ENCODE data around the gene FSTL5. TPM values are rescaled to one million over a fixed set of nuclear protein-coding genes. Genes with fewer than 3 reads are reported as not detected.
"Not testable (repeated sequence)": the region's sequence is repeated elsewhere in the genome, so short reads cannot be mapped to it uniquely, and the experiment has no call there.

FSTL5 gene
- total RNA-seq, 2 experiments from 2014 or later = not detected

- H3K9me3 Mint-ChIP-seq (ENCODE audit: low read depth) = peaks cover 5% of the 10 kb centered on the region
- H3K27ac Mint-ChIP-seq = no peak overlapping the region
- H3K4me1 Mint-ChIP-seq = no peaks in the 10 kb centered on the region
- no peaks in the 10 kb centered on the region for H3K27me3 Mint-ChIP-seq
- H3K4me3 Mint-ChIP-seq = no peak overlapping the region
- CTCF ChIA-PET = no interaction called here
- no peak for ATAC-seq
- H3K36me3 Mint-ChIP-seq = no peaks in the 10 kb centered on the region
- DNase-seq = no peak
These were observed 24.4 kb downstream of the FSTL5 start for GRCh38 chr4:162139412-162139811.

- no peak for ATAC-seq
- no peak for DNase-seq
- CTCF ChIA-PET = no interaction called here
- H3K27ac Mint-ChIP-seq = no peak overlapping the region
- peaks cover 4% of the 10 kb centered on the region for H3K9me3 Mint-ChIP-seq (ENCODE audit: low read depth)
- no peaks in the 10 kb centered on the region for H3K4me1 Mint-ChIP-seq
- H3K4me3 Mint-ChIP-seq = no peak overlapping the region
- no peaks in the 10 kb centered on the region for H3K36me3 Mint-ChIP-seq
- H3K27me3 Mint-ChIP-seq = no peaks in the 10 kb centered on the region
These were observed 32.5 kb downstream of the FSTL5 start for GRCh38 chr4:162131256-162131655.

GRCh38 chr4:162126729-162127128 lies 37.1 kb downstream of the FSTL5 start:
- ATAC-seq = no peak
- CTCF ChIA-PET = no interaction called here
- H3K27ac Mint-ChIP-seq = no peak overlapping the region
- peaks cover under 1% of the 10 kb centered on the region for H3K9me3 Mint-ChIP-seq (ENCODE audit: low read depth)
- H3K36me3 Mint-ChIP-seq = no peaks in the 10 kb centered on the region
- DNase-seq = no peak
- no peaks in the 10 kb centered on the region for H3K4me1 Mint-ChIP-seq
- no peak overlapping the region for H3K4me3 Mint-ChIP-seq
- H3K27me3 Mint-ChIP-seq = no peaks in the 10 kb centered on the region

- H3K27ac Mint-ChIP-seq = no peak overlapping the region
- CTCF ChIA-PET = no interaction called here
- no peaks in the 10 kb centered on the region for H3K36me3 Mint-ChIP-seq
- no peaks in the 10 kb centered on the region for H3K27me3 Mint-ChIP-seq
- H3K4me1 Mint-ChIP-seq = no peaks in the 10 kb centered on the region
- no peak for DNase-seq
- H3K4me3 Mint-ChIP-seq = no peak overlapping the region
- no peak for ATAC-seq
- H3K9me3 Mint-ChIP-seq (ENCODE audit: low read depth) = peaks cover 9% of the 10 kb centered on the region
These were observed 46.7 kb downstream of the FSTL5 start for GRCh38 chr4:162117051-162117450.

- no peaks in the 10 kb centered on the region for H3K4me1 Mint-ChIP-seq
- H3K9me3 Mint-ChIP-seq (ENCODE audit: low read depth) = peaks cover 6% of the 10 kb centered on the region
- H3K27ac Mint-ChIP-seq = no peak overlapping the region
- CTCF ChIA-PET = no interaction called here
- no peaks in the 10 kb centered on the region for H3K27me3 Mint-ChIP-seq
- no peaks in the 10 kb centered on the region for H3K36me3 Mint-ChIP-seq
- no peak for DNase-seq
- no peak overlapping the region for H3K4me3 Mint-ChIP-seq
- ATAC-seq = no peak
These were observed 47.6 kb downstream of the FSTL5 start for GRCh38 chr4:162116095-162116779.

- peaks cover 6% of the 10 kb centered on the region for H3K9me3 Mint-ChIP-seq (ENCODE audit: low read depth)
- CTCF ChIA-PET = no interaction called here
- H3K4me3 Mint-ChIP-seq = no peak overlapping the region
- H3K4me1 Mint-ChIP-seq = no peaks in the 10 kb centered on the region
- no peak overlapping the region for H3K27ac Mint-ChIP-seq
- H3K36me3 Mint-ChIP-seq = no peaks in the 10 kb centered on the region
- DNase-seq = no peak
- H3K27me3 Mint-ChIP-seq = no peaks in the 10 kb centered on the region
- ATAC-seq = no peak
These were observed 48.5 kb downstream of the FSTL5 start for GRCh38 chr4:162115333-162115732.

- CTCF ChIA-PET = no interaction called here
These were observed 52.7 kb downstream of the FSTL5 start for GRCh38 chr4:162111078-162111477.

GRCh38 chr4:162104459-162105124 lies 59.2 kb downstream of the FSTL5 start:
- Mint-ChIP-seq H3K27ac (no peak overlapping the region), H3K36me3 (no peaks in the 10 kb centered on the region), H3K4me3 (no peak overlapping the region), H3K27me3 (no peaks in the 10 kb centered on the region), H3K9me3 (ENCODE audit: low read depth) (peaks cover 4% of the 10 kb centered on the region), H3K4me1 (no peaks in the 10 kb centered on the region)
- ATAC-seq (no peak), DNase-seq (no peak)
- CTCF ChIA-PET = no interaction called here

More at GRCh38 chr4:162111078-162111477, 52.7 kb downstream of the FSTL5 start:
- Mint-ChIP-seq H3K27me3 (no peaks in the 10 kb centered on the region), H3K4me3 (no peak overlapping the region), H3K4me1 (no peaks in the 10 kb centered on the region), H3K36me3 (no peaks in the 10 kb centered on the region), H3K27ac (no peak overlapping the region), H3K9me3 (ENCODE audit: low read depth) (peaks cover 6% of the 10 kb centered on the region)
- no peak for ATAC-seq
- no peak for DNase-seq

- H3K36me3 Mint-ChIP-seq; H3K9me3 Mint-ChIP-seq (ENCODE audit: low read depth); CTCF ChIA-PET; H3K27me3 Mint-ChIP-seq; DNase-seq; ATAC-seq; H3K4me3 Mint-ChIP-seq; H3K4me1 Mint-ChIP-seq; H3K27ac Mint-ChIP-seq: not testable (repeated sequence)
These were observed 59.9 kb downstream of the FSTL5 start for GRCh38 chr4:162103908-162104307.

GRCh38 chr4:162102713-162103112 lies 61.1 kb downstream of the FSTL5 start:
- Mint-ChIP-seq H3K4me3 (no peak overlapping the region), H3K36me3 (no peaks in the 10 kb centered on the region), H3K27me3 (no peaks in the 10 kb centered on the region), H3K27ac (no peak overlapping the region), H3K4me1 (no peaks in the 10 kb centered on the region), H3K9me3 (ENCODE audit: low read depth) (peaks cover 4% of the 10 kb centered on the region)
- CTCF ChIA-PET = no interaction called here
- ATAC-seq = no peak
- no peak for DNase-seq

- DNase-seq = no peak
- H3K36me3 Mint-ChIP-seq = no peaks in the 10 kb centered on the region
- ATAC-seq = no peak
- H3K4me3 Mint-ChIP-seq = no peak overlapping the region
- CTCF ChIA-PET = no interaction called here
- peaks cover 4% of the 10 kb centered on the region for H3K9me3 Mint-ChIP-seq (ENCODE audit: low read depth)
- H3K27ac Mint-ChIP-seq = no peak overlapping the region
- no peaks in the 10 kb centered on the region for H3K4me1 Mint-ChIP-seq
- H3K27me3 Mint-ChIP-seq = no peaks in the 10 kb centered on the region
These were observed 62.5 kb downstream of the FSTL5 start for GRCh38 chr4:162101337-162101736.

GRCh38 chr4:162075726-162076125 lies 88.1 kb downstream of the FSTL5 start:
- H3K27ac Mint-ChIP-seq = no peak overlapping the region
- no peak for ATAC-seq

GRCh38 chr4:162061214-162061613 lies 102.6 kb downstream of the FSTL5 start:
- Mint-ChIP-seq H3K4me1 (no peaks in the 10 kb centered on the region), H3K9me3 (ENCODE audit: low read depth) (peaks cover 8% of the 10 kb centered on the region), H3K36me3 (no peaks in the 10 kb centered on the region), H3K27me3 (no peaks in the 10 kb centered on the region), H3K27ac (no peak overlapping the region), H3K4me3 (no peak overlapping the region)
- CTCF ChIA-PET = no interaction called here
- DNase-seq (no peak), ATAC-seq (no peak)

More at GRCh38 chr4:162075726-162076125, 88.1 kb downstream of the FSTL5 start:
- CTCF ChIA-PET = no interaction called here
- Mint-ChIP-seq H3K36me3 (no peaks in the 10 kb centered on the region), H3K4me3 (no peak overlapping the region), H3K4me1 (no peaks in the 10 kb centered on the region), H3K9me3 (ENCODE audit: low read depth) (no peaks in the 10 kb centered on the region), H3K27me3 (no peaks in the 10 kb centered on the region)
- no peak for DNase-seq

- H3K36me3 Mint-ChIP-seq = no peaks in the 10 kb centered on the region
- H3K27ac Mint-ChIP-seq = no peak overlapping the region
- CTCF ChIA-PET = no interaction called here
- no peak for ATAC-seq
- H3K27me3 Mint-ChIP-seq = no peaks in the 10 kb centered on the region
- DNase-seq = no peak
- H3K9me3 Mint-ChIP-seq (ENCODE audit: low read depth) = peaks cover 8% of the 10 kb centered on the region
- no peak overlapping the region for H3K4me3 Mint-ChIP-seq
- no peaks in the 10 kb centered on the region for H3K4me1 Mint-ChIP-seq
These were observed 104.1 kb downstream of the FSTL5 start for GRCh38 chr4:162059656-162060055.

Data from activated CD8-positive, alpha-beta memory T cell treated with anti-CD3 and anti-CD28 coated beads, Interleukin-2, amount 10 ng/mL, durations not matched to agents 7 days and 5 days (primary cell).